SU-DHL-6 (cell line): Measurements from ENCODE around the gene TNFRSF25.

Experiments used
- H2AFZ ChIP-seq: fragments of 200-600 bp; sonication (generic); 2 replicates; pipeline ENCODE4 v1.6.1; 2014; ENCODE audit warnings: low read depth, mild to moderate bottlenecking, moderate library complexity, mixed read lengths, antibody characterized with exemption, low read length; ENCODE audit not compliant: severe bottlenecking
- H3F3A ChIP-seq: fragments of 200-600 bp; shearing (Covaris generic); 2 replicates; pipeline ENCODE4 v1.6.0; 2016; ENCODE audit warnings: antibody characterized with exemption, mild to moderate bottlenecking; ENCODE audit not compliant: insufficient read depth
- H3K27ac ChIP-seq: fragments of 200-600 bp; sonication (generic); 2 replicates; pipeline ENCODE4 v1.5.1; 2016; ENCODE audit warnings: low read depth, mild to moderate bottlenecking, low read length, moderate library complexity, mixed read lengths
- H3K27me3 ChIP-seq: fragments of 200-600 bp; sonication (generic), shearing (Covaris generic); 2 replicates; pipeline ENCODE4 v1.6.0; 2014; ENCODE audit warnings: mild to moderate bottlenecking, low read length
- H3K36me3 ChIP-seq: fragments of 200-600 bp; sonication (generic); 2 replicates; pipeline ENCODE4 v1.6.1; 2014; ENCODE audit warnings: mild to moderate bottlenecking, low read length, mixed read lengths
- H3K4me2 ChIP-seq: fragments of 300-600, 200-600 bp; shearing (Covaris generic), sonication (generic); 2 replicates; pipeline ENCODE4 v1.6.0; 2014; ENCODE audit warnings: low read length, low read depth, mild to moderate bottlenecking; ENCODE audit not compliant: poor library complexity, severe bottlenecking
- H3K4me3 ChIP-seq: fragments of 200-600 bp; sonication (generic); 2 replicates; pipeline ENCODE4 v1.5.1; 2014; ENCODE audit warnings: antibody characterized with exemption, low read length, mild to moderate bottlenecking, mixed read lengths; ENCODE audit not compliant: insufficient read depth, poor library complexity, severe bottlenecking
- H3K79me2 ChIP-seq: fragments of 200-600 bp; sonication (generic); 2 replicates; pipeline ENCODE4 v1.6.1; 2014; ENCODE audit warnings: mild to moderate bottlenecking, low read length, moderate library complexity; ENCODE audit not compliant: insufficient read depth
- H3K9ac ChIP-seq: fragments of 200-600 bp; sonication (generic); 2 replicates; pipeline ENCODE4 v1.7.0; 2014; ENCODE audit warnings: mild to moderate bottlenecking, low read length
- H3K9me2 ChIP-seq: fragments of 200-600 bp; sonication (generic); replicated peaks from 2 replicates; pipeline ENCODE4 v1.6.1; 2014; ENCODE audit warnings: low read length; ENCODE audit not compliant: insufficient read depth
- H3K9me3 ChIP-seq: fragments of 200-600 bp; sonication (generic); 2 replicates; pipeline ENCODE4 v1.6.1; 2014; ENCODE audit warnings: low read length, mixed read lengths; ENCODE audit not compliant: insufficient read depth
- H4K20me1 ChIP-seq: fragments of 200-600 bp; sonication (generic); 2 replicates; pipeline ENCODE4 v1.6.1; 2014; ENCODE audit warnings: low read depth, mild to moderate bottlenecking, antibody characterized with exemption, low read length, moderate library complexity, mixed read lengths
- EZH2phosphoT487 ChIP-seq: fragments of 200-600 bp; sonication (generic), shearing (Covaris generic); conservative IDR thresholded peaks from 2 replicates; pipeline ENCODE4 v1.6.1; 2018; ENCODE audit warnings: mild to moderate bottlenecking, antibody characterized with exemption, low read length, moderate library complexity, mixed read lengths
- TF ChIP-seq, protein P1 (sequence below): fragments of 200-600 bp; sonication (generic); IDR thresholded peaks from one replicate; pipeline ENCODE4 v1.5.1; 2017; ENCODE audit warnings: antibody characterized with exemption, mild to moderate bottlenecking, low read length, moderate library complexity; ENCODE audit not compliant: insufficient read depth, poor library complexity, severe bottlenecking

TNFRSF25 gene

DNA sequence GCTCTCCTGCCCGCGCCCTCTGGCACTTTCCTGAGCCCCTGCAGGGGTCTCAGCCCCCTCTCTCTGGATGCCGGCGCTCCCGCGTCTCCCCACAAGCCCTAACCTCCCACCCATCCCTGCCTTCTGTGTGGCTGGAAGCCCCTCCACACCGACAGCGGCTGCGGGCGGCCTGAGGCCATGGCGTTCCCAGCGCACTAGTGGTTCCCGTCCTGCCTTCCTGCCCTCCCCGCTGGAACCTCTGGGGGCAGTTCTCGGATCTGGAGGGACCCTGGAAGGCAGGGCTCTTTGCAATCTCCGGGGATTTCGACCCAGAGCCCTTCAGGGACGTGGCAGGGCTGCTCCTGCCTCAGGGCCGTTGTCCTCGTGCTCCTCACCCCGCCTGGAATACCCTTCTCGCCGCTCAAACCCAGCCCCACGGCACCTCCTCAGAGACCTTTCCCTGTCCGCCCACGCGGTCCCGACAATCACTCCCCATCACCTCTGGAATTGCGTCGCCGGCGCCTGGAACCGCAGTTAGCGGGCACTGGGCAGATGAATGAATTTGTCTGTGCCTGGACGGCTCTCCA lies 41.9 kb downstream of the TNFRSF25 start:
- Histone ChIP-seq H2AFZ (no peak overlapping the region), H3K27me3 (no peaks in the 10 kb centered on the region), H4K20me1 (no peaks in the 10 kb centered on the region), H3K9me3 (no peaks in the 10 kb centered on the region), H3F3A (no peaks in the 10 kb centered on the region), H3K4me3 (no peak overlapping the region), H3K27ac (no peak overlapping the region), H3K79me2 (no peaks in the 10 kb centered on the region), H3K9ac (no peak overlapping the region), H3K9me2 (no peaks in the 10 kb centered on the region), H3K36me3 (no peaks in the 10 kb centered on the region), H3K4me2 (no peak overlapping the region)
- TF ChIP-seq, protein P1, sequence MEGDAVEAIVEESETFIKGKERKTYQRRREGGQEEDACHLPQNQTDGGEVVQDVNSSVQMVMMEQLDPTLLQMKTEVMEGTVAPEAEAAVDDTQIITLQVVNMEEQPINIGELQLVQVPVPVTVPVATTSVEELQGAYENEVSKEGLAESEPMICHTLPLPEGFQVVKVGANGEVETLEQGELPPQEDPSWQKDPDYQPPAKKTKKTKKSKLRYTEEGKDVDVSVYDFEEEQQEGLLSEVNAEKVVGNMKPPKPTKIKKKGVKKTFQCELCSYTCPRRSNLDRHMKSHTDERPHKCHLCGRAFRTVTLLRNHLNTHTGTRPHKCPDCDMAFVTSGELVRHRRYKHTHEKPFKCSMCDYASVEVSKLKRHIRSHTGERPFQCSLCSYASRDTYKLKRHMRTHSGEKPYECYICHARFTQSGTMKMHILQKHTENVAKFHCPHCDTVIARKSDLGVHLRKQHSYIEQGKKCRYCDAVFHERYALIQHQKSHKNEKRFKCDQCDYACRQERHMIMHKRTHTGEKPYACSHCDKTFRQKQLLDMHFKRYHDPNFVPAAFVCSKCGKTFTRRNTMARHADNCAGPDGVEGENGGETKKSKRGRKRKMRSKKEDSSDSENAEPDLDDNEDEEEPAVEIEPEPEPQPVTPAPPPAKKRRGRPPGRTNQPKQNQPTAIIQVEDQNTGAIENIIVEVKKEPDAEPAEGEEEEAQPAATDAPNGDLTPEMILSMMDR = no peak
- no peak for TF ChIP-seq EZH2phosphoT487

DNA sequence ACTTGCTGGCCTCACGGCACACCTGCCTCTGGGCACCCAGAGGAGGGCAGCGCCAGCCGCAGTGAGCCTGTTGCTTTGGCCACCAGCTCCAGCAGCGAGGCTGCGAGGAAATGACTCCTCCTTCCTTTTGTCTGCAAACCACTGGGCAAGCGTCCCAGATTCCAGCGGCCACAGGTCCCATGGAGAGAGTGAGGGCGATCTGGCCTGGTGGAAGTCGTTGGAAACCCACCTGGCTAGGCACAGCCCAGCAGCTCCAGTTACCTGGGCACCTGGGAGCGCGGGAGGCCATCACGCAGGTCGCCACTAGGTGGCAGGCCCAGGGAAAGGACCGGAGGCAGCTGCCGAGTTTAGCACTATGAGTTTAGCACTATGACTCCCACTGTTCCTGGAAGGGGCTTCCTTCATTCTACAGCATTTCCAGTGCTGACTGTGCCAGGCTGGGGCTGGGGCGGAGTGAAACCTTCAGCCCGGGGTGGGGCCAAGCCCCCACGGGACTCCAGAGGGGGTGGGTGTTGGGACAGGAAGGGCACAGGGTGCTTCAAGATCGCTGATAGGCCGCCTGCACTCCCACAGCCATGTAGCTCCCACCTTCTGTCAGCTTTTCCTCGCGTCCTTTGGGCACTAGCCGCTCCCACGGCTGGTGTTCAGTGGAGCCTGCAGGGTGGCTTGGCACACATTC lies 42.5 kb downstream of the TNFRSF25 start:
- Histone ChIP-seq H3K9ac (no peak overlapping the region), H3K79me2 (no peaks in the 10 kb centered on the region), H3K9me3 (no peaks in the 10 kb centered on the region), H3K27ac (no peak overlapping the region), H2AFZ (no peak overlapping the region), H3K9me2 (no peaks in the 10 kb centered on the region), H4K20me1 (no peaks in the 10 kb centered on the region), H3K4me2 (no peak overlapping the region), H3K4me3 (no peak overlapping the region), H3F3A (no peaks in the 10 kb centered on the region), H3K36me3 (no peaks in the 10 kb centered on the region), H3K27me3 (no peaks in the 10 kb centered on the region)
- no peak for TF ChIP-seq EZH2phosphoT487
- TF ChIP-seq, protein P1 = peak; percentile 85

DNA sequence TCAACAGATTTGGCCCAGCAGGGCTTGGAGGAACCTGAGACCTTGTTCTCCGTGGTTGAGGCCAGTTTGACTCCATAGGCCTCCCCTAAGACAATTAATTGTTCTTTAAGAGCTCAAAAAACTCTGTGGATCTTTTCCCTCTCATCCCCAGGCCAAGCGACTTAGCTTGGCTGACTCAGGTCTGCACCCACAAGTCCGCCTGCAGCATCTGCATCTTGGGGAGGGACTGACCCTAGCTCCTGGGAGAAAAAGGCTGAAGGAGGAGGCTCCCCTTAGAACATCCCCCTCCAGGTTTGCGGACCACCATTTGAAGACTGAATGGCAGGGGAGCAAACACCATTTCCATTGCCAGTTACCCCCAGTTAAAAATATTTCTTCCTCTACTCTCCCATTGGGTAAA lies 44.7 kb downstream of the TNFRSF25 start:
- H4K20me1 ChIP-seq = no peaks in the 10 kb centered on the region
- no peak overlapping the region for H3K27ac ChIP-seq
- no peaks in the 10 kb centered on the region for H3K36me3 ChIP-seq
- TF ChIP-seq, protein P1 = no peak
- TF ChIP-seq EZH2phosphoT487 = no peak
- no peak overlapping the region for H2AFZ ChIP-seq
- no peak overlapping the region for H3K9ac ChIP-seq
- H3F3A ChIP-seq = no peaks in the 10 kb centered on the region
- H3K9me3 ChIP-seq = no peaks in the 10 kb centered on the region
- H3K27me3 ChIP-seq = no peaks in the 10 kb centered on the region
- no peak overlapping the region for H3K4me3 ChIP-seq
- no peaks in the 10 kb centered on the region for H3K9me2 ChIP-seq
- no peaks in the 10 kb centered on the region for H3K79me2 ChIP-seq
- no peak overlapping the region for H3K4me2 ChIP-seq
